Right lung (tissue), 5 donors: ENCODE results near the gene TF. TPM values are rescaled to one million over a fixed set of nuclear protein-coding genes. Genes with fewer than 3 reads are reported as not detected.

Experiments used
- DNase-seq, 2 donors: peaks; one replicate each; pipeline ENCODE4 v3.0.0-alpha.2; 2013
- polyA plus RNA-seq, 5 donors: library from polyadenylated mRNA; unstranded; fragments of 120-200 nt; gene quantifications; one replicate each; pipeline versions ENCODE4 v1.2.1 to v1.2.3, GENCODE V29; 2013; ENCODE audit warnings: inconsistent platforms in 1 of 5, low replicate concordance in 1 of 5; ENCODE audit not compliant: insufficient read length in 5 of 5, insufficient read depth in 1 of 5

The TF gene
- polyA plus RNA-seq, 5 donors: 3.7 to 65.3 (median 4.8) TPM

GRCh38 chr3:133805702-133806475 is 59.7 kb downstream of the TF start, which contains the start of gene SRPRB:
Gene SRPRB, plus strand, starts transcription at chr3:133805815. Its CDS starts 34 bp downstream, at chr3:133805849.
- peak; percentile 91 to 92 for DNase-seq

DNA sequence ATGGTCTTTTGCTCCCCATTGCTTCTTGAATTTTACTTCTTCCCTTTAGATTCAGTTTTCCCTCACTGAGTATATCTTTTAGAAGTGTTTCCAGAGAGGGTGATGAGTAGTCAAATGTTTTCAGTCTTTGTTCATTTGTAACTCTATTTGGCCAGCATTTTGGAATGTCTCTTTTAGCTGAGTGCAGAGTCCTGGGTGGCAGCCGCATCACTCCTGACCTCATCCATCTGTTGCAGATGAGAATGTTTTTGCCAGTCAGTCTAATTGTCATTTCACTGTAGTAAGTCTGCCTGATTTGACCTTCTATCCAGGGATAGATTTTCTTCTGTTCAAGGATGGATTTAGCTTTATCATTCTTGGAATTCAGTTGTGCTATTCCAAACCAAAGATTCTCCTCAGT is 66.7 kb downstream of the TF start:
- no peak for DNase-seq

DNA sequence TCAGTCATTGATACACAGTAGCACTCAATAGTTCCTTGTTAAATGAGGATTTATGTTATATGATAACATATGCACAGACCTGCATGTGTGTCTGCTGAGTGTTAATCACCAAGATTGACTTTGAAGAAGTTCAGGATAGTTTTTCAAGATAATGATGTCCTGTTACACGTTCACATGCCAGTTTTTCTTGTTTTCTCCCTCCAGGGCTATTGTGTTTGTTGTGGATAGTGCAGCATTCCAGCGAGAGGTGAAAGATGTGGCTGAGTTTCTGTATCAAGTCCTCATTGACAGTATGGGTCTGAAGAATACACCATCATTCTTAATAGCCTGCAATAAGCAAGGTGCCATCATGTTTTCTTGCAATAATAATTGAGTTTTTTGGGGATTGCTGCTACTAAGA is 69.2 kb downstream of the TF start:
- DNase-seq: no peak

DNA sequence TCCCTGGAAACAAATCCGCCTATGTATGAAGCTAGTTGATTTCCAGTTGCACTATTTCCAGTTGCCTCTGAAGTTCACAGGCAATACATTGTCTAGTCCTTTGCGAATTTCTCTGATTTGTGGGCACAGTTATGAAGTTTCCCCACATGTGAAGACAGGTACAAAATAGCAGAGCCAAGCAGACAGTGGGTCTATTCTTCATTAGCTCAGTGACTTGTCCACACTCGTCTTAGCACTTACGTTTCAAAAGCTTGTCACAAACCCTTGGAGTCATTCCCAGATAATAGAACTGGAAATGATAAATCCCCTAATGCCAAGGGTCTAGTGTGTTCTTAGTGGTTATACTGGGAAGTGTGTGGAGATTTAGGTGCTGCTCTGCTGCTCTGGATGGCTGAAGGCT is 73.9 kb downstream of the TF start:
- no peak for DNase-seq

DNA sequence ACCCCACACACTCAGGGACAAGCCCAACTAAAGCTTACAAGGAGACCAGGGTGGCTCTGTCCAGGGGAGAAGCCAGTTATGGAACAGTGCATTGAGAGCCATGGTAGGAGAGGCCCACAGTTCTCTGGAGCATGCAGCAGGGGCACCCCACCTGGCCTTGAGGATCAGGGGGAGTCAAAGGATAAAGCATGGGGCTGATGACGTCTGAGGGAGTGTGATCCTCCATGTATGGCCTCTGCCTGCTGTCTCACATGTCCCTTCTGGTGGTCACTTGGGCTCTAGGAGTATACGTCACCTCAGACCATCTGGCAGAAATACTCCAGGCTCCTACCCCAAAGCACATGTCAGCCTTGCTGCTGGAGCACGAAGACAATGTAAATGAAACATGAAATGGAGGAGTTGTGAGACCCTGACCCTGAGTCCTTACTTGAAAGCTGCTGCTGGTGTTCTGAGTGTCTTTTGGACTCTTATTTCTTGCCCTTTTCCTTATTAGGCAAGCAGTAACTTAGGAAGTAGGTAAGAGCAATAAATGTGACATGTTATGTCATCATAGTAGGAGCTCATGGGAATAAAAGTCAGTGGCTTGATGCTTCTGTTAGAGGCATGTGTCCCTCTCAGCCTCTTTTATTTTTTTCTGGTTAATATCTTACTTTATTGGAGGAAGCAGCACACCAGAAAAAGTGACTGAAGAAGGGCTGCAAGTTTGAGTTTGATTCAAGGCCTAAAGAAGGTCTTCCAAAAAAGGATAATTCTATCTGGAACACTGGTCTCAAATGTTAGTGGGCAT is 74.9 kb downstream of the TF start:
- no peak for DNase-seq

GRCh38 chr3:133821767-133822638 is 75.8 kb downstream of the TF start:
- DNase-seq: no peak

- no peak for DNase-seq
Observed at GRCh38 chr3:133824961-133825485, 78.8 kb downstream of the TF start.

- DNase-seq: no peak
Observed at GRCh38 chr3:133825969-133826727, 80.0 kb downstream of the TF start.

DNA sequence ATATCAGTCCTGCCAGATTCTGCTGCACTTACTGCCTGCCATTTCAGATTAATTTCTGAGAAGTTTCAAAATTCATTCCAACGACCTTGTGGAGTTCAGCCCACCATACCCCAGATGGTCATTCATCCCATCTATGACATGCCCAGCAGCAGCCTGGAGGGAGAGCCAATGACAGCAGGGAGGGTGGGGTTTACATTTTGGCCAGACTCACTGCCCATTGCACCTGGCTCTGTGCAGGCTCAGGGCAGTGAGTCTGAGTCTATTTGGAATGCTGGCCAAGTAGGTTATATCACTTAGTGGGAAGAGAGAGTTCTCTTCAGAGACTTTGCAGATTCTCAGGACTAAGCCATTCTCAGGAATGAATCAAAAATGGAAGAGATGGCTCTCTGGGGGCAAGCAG is 80.9 kb downstream of the TF start:
- no peak for DNase-seq

- no peak for DNase-seq
Observed at GRCh38 chr3:133827684-133828083, 81.5 kb downstream of the TF start.

DNA sequence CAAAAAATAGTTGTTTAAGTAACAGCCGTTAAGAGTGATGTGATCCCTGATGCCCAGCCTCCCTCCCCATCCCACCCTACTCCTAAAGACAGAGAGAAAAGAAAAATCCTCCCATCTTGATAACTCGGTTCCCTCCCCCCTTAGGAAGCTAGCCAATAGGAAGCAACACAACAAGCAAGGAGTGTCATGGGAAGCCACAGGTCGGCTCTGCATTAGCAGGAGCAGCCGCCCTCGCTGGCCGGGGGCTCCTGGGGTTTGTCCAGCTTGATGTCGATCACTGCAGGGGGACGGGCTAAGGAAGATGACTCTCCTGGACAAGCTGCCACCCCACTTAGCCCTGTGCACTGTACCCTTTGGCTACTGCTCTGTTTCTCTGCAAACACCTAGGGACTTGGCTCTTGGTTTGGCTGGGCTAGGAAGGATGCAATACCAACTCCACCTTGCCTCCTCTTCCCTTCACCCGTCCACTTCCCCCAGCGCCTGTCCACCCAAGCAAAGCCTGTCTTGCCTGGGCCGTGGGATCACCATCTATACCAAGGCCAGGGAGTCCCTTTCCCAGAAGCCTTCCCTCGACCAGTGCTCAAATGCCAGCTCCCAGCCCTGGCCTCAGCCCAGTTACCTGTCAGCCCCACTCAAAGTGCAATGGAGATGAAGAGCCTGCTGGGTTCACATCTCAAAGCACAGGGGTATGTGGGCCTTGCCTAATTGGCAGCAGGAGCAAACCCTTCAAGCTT is 82.5 kb downstream of the TF start:
- no peak for DNase-seq

DNA sequence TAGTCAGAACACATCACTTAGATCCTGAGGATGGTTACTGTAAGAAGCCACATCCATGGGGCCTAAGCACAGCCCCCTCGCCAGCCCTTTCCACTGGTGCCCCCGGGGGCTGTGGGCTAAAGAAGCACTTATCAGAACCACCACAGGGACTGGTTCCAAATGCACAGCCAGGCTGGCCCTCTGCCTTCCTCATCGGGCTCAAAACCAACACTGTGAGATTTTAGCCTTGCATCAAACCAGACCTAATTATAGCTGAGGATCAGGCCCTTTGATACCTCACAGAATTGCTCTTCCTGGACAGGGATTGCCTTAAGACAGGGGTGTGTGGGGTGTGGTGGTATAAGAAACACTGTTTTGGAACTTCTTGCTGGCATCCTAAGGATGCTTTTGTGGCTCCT is 83.1 kb downstream of the TF start:
- DNase-seq: no peak

DNA sequence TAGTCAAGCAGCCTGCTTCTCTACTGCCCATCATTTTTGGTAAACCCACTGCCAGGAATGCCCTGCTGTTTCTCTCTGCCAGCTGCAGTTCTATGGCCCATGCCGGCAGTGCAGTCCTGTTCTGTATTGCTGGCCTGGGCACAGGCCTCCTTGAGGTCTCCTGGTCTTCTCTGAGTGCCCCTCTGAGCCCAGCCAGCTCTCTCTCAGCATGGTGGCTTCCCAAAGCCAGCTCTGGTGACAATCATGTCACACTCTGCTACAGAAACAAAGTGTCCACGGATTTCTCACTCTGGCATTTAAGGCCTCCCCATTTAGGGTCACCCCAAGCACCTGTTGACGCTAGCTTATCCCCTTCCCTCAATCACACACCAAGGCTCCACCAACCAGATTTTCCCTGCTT is 83.9 kb downstream of the TF start:
- DNase-seq: no peak

DNA sequence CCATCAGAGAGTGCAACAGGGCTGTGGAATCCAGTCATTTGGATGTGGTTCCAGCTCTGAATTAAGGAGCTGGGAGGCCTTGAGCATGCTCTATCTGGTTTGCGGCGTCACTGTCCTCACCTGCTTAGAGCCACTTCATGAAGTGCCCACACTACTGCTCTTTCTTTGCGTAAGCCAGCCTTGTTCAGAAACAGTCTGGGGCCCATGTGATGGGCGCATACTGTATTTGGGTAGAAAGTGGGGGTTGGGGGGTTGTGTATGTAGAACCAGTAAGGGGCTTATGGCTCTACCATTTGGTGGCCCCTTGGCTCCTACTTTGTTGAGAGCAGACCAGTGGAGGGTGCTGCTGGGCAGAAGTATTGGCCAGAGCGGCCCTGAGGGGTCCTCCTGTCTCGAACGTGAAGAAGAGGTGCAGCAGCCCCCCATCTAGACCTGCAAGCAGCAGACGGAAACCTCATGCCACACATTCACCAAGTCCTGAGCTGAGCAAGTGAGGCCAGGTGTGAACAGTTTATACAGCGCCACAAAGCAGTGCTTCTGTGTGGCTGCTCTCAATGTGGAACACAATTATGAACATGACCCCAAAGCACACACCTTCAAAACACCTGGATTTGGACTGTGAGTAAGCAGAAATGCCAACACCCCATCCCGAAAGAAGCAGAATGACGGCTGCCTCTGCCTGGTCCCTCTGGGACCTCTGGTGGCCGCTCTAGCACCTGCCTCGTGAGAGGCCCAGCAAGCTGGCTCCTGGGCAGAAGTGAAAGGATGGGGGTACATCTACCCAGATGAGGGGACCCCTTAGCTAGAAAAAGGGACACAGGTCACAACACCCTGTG is 86.0 kb downstream of the TF start:
- DNase-seq: no peak

DNA sequence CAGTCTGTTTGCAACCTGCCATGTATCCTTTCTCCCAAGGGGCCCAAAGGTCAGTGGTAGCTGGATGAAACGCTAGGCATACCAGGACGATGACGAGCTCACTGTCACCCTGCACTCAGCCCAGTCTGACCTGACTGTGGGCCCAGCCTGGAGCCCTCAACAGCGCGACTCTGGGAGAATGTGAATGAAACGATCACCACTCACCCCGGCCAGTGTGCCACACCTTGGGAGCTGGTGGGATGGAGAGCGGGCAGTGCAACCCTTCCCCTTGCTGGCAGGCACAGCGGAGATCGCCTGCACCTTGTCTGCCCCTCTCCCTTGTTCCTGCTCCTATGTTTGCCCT is 86.6 kb downstream of the TF start:
- DNase-seq: no peak

GRCh38 chr3:133833267-133833666 is 87.1 kb downstream of the TF start:
- no peak for DNase-seq

DNA sequence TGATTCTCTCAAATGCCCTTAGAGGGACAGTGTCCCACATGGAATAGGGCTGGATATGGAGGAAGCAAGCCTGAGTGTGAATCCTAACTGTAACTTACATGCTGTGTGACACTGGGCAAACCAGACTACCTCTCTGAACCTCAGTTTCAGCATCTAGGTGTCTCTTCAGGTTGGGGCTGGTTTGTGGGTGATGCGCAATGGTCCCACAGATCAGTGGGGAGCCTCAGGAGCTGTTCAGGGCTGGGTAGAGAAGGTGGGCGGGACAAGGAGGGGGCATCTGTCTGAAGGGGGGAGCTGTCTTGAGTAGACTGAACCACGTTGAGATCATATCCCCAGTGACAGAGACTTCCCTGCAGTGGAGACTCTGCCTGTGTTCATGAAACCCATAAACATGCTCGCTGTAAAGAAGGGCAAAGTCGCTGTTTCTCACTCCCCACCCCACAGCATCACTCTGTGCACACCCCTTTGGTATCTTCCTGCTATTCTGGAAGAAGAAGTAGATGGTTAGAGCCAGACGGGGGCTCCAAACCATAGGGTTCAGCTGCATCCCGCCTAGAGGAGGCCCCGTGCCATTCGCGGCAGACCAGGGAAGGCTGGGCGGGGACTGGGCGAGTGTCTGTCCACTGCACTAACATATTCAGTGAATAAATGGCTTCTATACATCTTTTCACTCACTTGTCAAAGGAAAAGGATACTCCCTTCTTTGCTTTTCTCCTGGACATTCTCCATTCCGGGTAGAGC is 87.9 kb downstream of the TF start:
- no peak for DNase-seq

GRCh38 chr3:133834621-133835417 is 88.6 kb downstream of the TF start:
- DNase-seq: no peak
